Activated CD4-positive, alpha-beta T cell treated with anti-CD3 and anti-CD28 coated beads, Interleukin-2, amount 50 U/mL, for 16 hours (primary cell): ENCODE measurements around the gene SELL.
A peak's percentile ranks its signal among the peaks of the same experiment; 100 is the strongest.
"Not testable (repeated sequence)": the region's sequence is repeated elsewhere in the genome, so short reads cannot be mapped to it uniquely, and the experiment has no call there.

ENCODE experiments used
- DNase-seq: peaks from one replicate; pipeline ENCODE4 v3.0.0-alpha.2; 2020

The SELL gene

GRCh38 chr1:169711469-169712308 lies at the start of gene SELL:
SELL (minus strand) TSS chr1:169711620; CDS start chr1:169711498, 122 bp downstream.
- DNase-seq, result peak; percentile 86

- no peak for DNase-seq
These were observed 47.6 kb upstream of the SELL start for GRCh38 chr1:169759038-169759437.

- DNase-seq, result no peak
These were observed 42.1 kb upstream of the SELL start for GRCh38 chr1:169753549-169753948.

- DNase-seq, result no peak
These were observed 38.6 kb upstream of the SELL start for GRCh38 chr1:169750041-169750440.

GRCh38 chr1:169746550-169746949 lies 35.1 kb upstream of the SELL start:
- DNase-seq, result no peak

GRCh38 chr1:169745015-169745861 lies 33.8 kb upstream of the SELL start:
- no peak for DNase-seq

GRCh38 chr1:169741666-169742394 lies 30.4 kb upstream of the SELL start:
- DNase-seq, result no peak

GRCh38 chr1:169739980-169740379 lies 28.6 kb upstream of the SELL start:
- no peak for DNase-seq

- no peak for DNase-seq
These were observed 22.5 kb upstream of the SELL start, which contains the start of gene SELE for GRCh38 chr1:169733924-169734323. SELE (minus strand) TSS chr1:169734079; CDS start chr1:169733612, 467 bp downstream.

- no peak for DNase-seq
These were observed 20.0 kb upstream of the SELL start for GRCh38 chr1:169731446-169731845.

- DNase-seq, result no peak
These were observed 18.6 kb upstream of the SELL start for GRCh38 chr1:169729991-169730390.

- DNase-seq, result no peak
These were observed 15.9 kb upstream of the SELL start for GRCh38 chr1:169727307-169727706.

GRCh38 chr1:169726851-169727250 lies 15.4 kb upstream of the SELL start:
- no peak for DNase-seq

- no peak for DNase-seq
These were observed 14.5 kb upstream of the SELL start for GRCh38 chr1:169725930-169726329.

GRCh38 chr1:169724168-169724567 lies 12.7 kb upstream of the SELL start:
- DNase-seq, result no peak

GRCh38 chr1:169723763-169724162 lies 12.3 kb upstream of the SELL start:
- DNase-seq, result no peak

- no peak for DNase-seq
These were observed 11.4 kb upstream of the SELL start for GRCh38 chr1:169722779-169723178.

GRCh38 chr1:169715100-169715499 lies 3.7 kb upstream of the SELL start:
- not testable (repeated sequence) for DNase-seq

- not testable (repeated sequence) for DNase-seq
These were observed 1.7 kb upstream of the SELL start for GRCh38 chr1:169713090-169713489.

GRCh38 chr1:169712309-169712631 lies 850 bp upstream of the SELL start:
- no peak for DNase-seq

- DNase-seq, result no peak
These were observed 2.8 kb downstream of the SELL start for GRCh38 chr1:169708647-169709046.

- DNase-seq, result no peak
These were observed 3.4 kb downstream of the SELL start for GRCh38 chr1:169707912-169708604.

GRCh38 chr1:169704797-169705196 lies 6.6 kb downstream of the SELL start:
- DNase-seq, result no peak
